ENCODE results near the gene ANO2. TPM values are rescaled to one million over a fixed set of nuclear protein-coding genes. Genes with fewer than 3 reads are reported as not detected.

Gene ANO2
- total and polyA plus RNA-seq, 2 donors (not counting 3 experiments of a cell fraction or from before 2014, with no cell fraction given), result 15.4 to 65.0 TPM

GRCh38 chr12:5976711-5977110 is 31.7 kb upstream of the ANO2 start:
- FAIRE-seq, result no peak

More at GRCh38 chr12:5976711-5977110, 31.7 kb upstream of the ANO2 start:
- Histone ChIP-seq H4K20me1 (replicated peaks; ENCODE audit: control insufficient read depth, extremely low read depth, insufficient read depth, low read length) (peaks cover 15% of the 10 kb centered on the region), H2AFZ (ENCODE audit: low read depth, low read length) (no peak overlapping the region), H3K27ac (ENCODE audit: insufficient read depth, low read depth, low read length) (no peak overlapping the region), H3K4me1 (ENCODE audit: control insufficient read depth, extremely low read depth, insufficient read depth, low read length) (peaks cover 2% of the 10 kb centered on the region), H3K79me2 (ENCODE audit: control insufficient read depth, insufficient read depth, low read length) (peaks cover 21% of the 10 kb centered on the region), H3K27me3 (ENCODE audit: control insufficient read depth in 2 of 2, insufficient read depth in 2 of 2, low read length in 2 of 2) (no peaks in the 10 kb centered on the region), H3K9ac (replicated peaks; ENCODE audit: extremely low read depth, insufficient read depth, low read length) (no peak overlapping the region), H3K9me3 (replicated peaks; ENCODE audit: control insufficient read depth, insufficient read depth, low read length) (no peaks in the 10 kb centered on the region), H3K4me3 (replicated peaks in 1 of 3; ENCODE audit: insufficient read depth in 1 of 3, low read depth in 1 of 3, low read length in 3 of 3) (no peak overlapping the region), H3K9me1 (replicated peaks; ENCODE audit: control insufficient read depth, extremely low read depth, insufficient read depth, low read length) (no peaks in the 10 kb centered on the region), H3K4me2 (ENCODE audit: insufficient read depth, low read length) (no peak overlapping the region), H3K36me3 (ENCODE audit: control insufficient read depth in 2 of 2, extremely low read depth in 1 of 2, insufficient read depth in 2 of 2, low read length in 2 of 2) (peaks cover 60 to 67% of the 10 kb centered on the region in 2 experiments)
- intact Hi-C loops (cut with micrococcal nuclease), result no loop called here
- ChIA-PET CTCF (interaction anchor here (2.2 kb wide), 1 partner anchor 12 kb away, joined by 9 read pairs; no protein-coding TSS in a partner anchor), POLR2A (no interaction called here)
- dilution Hi-C loops (cut with MboI; ENCODE audit: extremely low pct_ligation_motif_present, low sequenced_read_pairs), result no loop called here
- TF ChIP-seq JUN (IDR thresholded peaks at IDR 0.05; ENCODE audit: borderline replicate concordance, insufficient read depth, insufficient read length, low read depth) (no peak), CTCF (IDR thresholded peaks at IDR 0.05; ENCODE audit: extremely low read depth in 1 of 2, insufficient read depth in 1 of 2, low read depth in 1 of 2, low read length in 2 of 2) (no peak), POLR2A (IDR thresholded peaks at IDR 0.05; ENCODE audit: low read depth, low read length) (no peak), GATA2 (IDR thresholded peaks at IDR 0.05; ENCODE audit: insufficient read depth, insufficient read length, low read depth, low read length) (no peak), FOS (IDR thresholded peaks at IDR 0.05; ENCODE audit: borderline replicate concordance, insufficient read depth, low read length) (no peak), POLR2AphosphoS5 (IDR thresholded peaks at IDR 0.05; ENCODE audit: insufficient read depth, low read depth, low read length) (no peak), MAX (IDR thresholded peaks at IDR 0.05; ENCODE audit: insufficient read depth, insufficient read length) (no peak), MYC (IDR thresholded peaks at IDR 0.05; ENCODE audit: low read depth, low read length) (no peak)
- BruUV-seq (replicated peaks), result no TSS peak
- no peak for DNase-seq (ENCODE audit: low read depth, low spot score)
